MM.1S (cell line): ENCODE data around the gene IZUMO3.

Experiments
- CTCF ChIP-seq: fragments of 300-600 bp; sonication (generic); IDR thresholded peaks from 2 replicates; pipeline ENCODE4 v1.5.1; 2016; ENCODE audit warnings: antibody characterized with exemption, low read length, mixed read lengths
- EZH2 ChIP-seq: fragments of 300-600 bp; sonication (generic); optimal IDR thresholded peaks from 2 replicates; pipeline ENCODE3; 2017; ENCODE audit warnings: low read depth, mild to moderate bottlenecking, antibody characterized with exemption, low read length, mixed read lengths

- no peak for TF ChIP-seq CTCF
- TF ChIP-seq EZH2: no peak
Observed at GRCh38 chr9:24502206-24502937, 43.3 kb downstream of the IZUMO3 start.
